Immature natural killer cell (primary cell): ENCODE data around the gene NSUN6. TPM values are rescaled to one million over a fixed set of nuclear protein-coding genes. Genes with fewer than 3 reads are reported as not detected.

ENCODE experiments used
- DNase-seq, 3 donors: peaks; one replicate each; pipeline ENCODE4 v3.0.0; 2022; ENCODE audit warnings: mixed read lengths in 1 of 3
- H3K27ac Mint-ChIP-seq, 6 donors: one replicate each; pipeline ENCODE4 v1.8.0; 2020; ENCODE audit warnings: mixed read lengths in 6 of 6, mild to moderate bottlenecking in 5 of 6, inconsistent platforms in 4 of 6, moderate library complexity in 3 of 6
- H3K27me3 Mint-ChIP-seq, 3 donors: one replicate each; pipeline ENCODE4 v1.8.0; 2020 to 2021; ENCODE audit warnings: low read depth in 3 of 3, mild to moderate bottlenecking in 3 of 3, mixed read lengths in 3 of 3, moderate library complexity in 3 of 3, inconsistent platforms in 1 of 3
- H3K36me3 Mint-ChIP-seq, 3 donors: one replicate each; pipeline ENCODE4 v1.8.0; 2020; ENCODE audit warnings: mixed read lengths in 3 of 3, inconsistent platforms in 2 of 3, mild to moderate bottlenecking in 2 of 3
- H3K4me1 Mint-ChIP-seq, 2 donors: one replicate each; pipeline ENCODE4 v1.8.0; 2020; ENCODE audit warnings: inconsistent platforms in 2 of 2, mild to moderate bottlenecking in 2 of 2, mixed read lengths in 2 of 2, moderate library complexity in 1 of 2
- H3K4me3 Mint-ChIP-seq, 5 donors: one replicate each; pipeline ENCODE4 v1.8.0; 2020; ENCODE audit warnings: mild to moderate bottlenecking in 5 of 5, mixed read lengths in 5 of 5, inconsistent platforms in 3 of 5, moderate library complexity in 3 of 5
- H3K9me3 Mint-ChIP-seq, 6 donors: one replicate each; pipeline ENCODE4 v1.8.0; 2020; ENCODE audit warnings: mild to moderate bottlenecking in 6 of 6, mixed read lengths in 6 of 6, inconsistent platforms in 4 of 6, moderate library complexity in 3 of 6
- polyA plus RNA-seq, 3 donors: library from polyadenylated mRNA; unstranded; fragments of 300-500 nt; fragmentation: Illumina TruSeq; gene quantifications; one replicate each; pipeline ENCODE4 v1.2.3, GENCODE V29; 2021

NSUN6 gene
- polyA plus RNA-seq, 3 donors from 2014 or later, result 3.5 to 15.8 (median 6.1) TPM

GRCh38 chr10:18554479-18554878 lies 96.9 kb downstream of the NSUN6 start:
- Mint-ChIP-seq H3K4me3 (no peak overlapping the region), H3K27me3 (no peaks in the 10 kb centered on the region), H3K9me3 (no peaks in the 10 kb centered on the region), H3K36me3 (peaks cover 0 to 20% (median 14%) of the 10 kb centered on the region in 3 donors), H3K4me1 (no peaks in the 10 kb centered on the region), H3K27ac (no peak overlapping the region)
- DNase-seq, result no peak

GRCh38 chr10:18551473-18551872 lies 99.9 kb downstream of the NSUN6 start:
- no peaks in the 10 kb centered on the region for H3K27me3 Mint-ChIP-seq
- no peaks in the 10 kb centered on the region for H3K4me1 Mint-ChIP-seq
- H3K36me3 Mint-ChIP-seq, result peaks cover 9 to 33% (median 31%) of the 10 kb centered on the region in 3 donors
- no peaks in the 10 kb centered on the region for H3K9me3 Mint-ChIP-seq
- DNase-seq, result no peak
- no peak overlapping the region for H3K27ac Mint-ChIP-seq
- no peak overlapping the region for H3K4me3 Mint-ChIP-seq

GRCh38 chr10:18549105-18549504 lies 102.3 kb downstream of the NSUN6 start:
- DNase-seq, result no peak
- peak overlapping the region in 1 of 6 donors; percentile 4 for H3K27ac Mint-ChIP-seq
- no peaks in the 10 kb centered on the region for H3K27me3 Mint-ChIP-seq
- H3K9me3 Mint-ChIP-seq, result no peaks in the 10 kb centered on the region
- peaks cover 19 to 45% (median 45%) of the 10 kb centered on the region in 3 donors for H3K36me3 Mint-ChIP-seq
- H3K4me1 Mint-ChIP-seq, result no peaks in the 10 kb centered on the region
- no peak overlapping the region for H3K4me3 Mint-ChIP-seq

GRCh38 chr10:18545621-18546305 lies 105.6 kb downstream of the NSUN6 start:
- H3K27ac Mint-ChIP-seq, result no peak overlapping the region
- DNase-seq, result no peak
- H3K9me3 Mint-ChIP-seq, result no peaks in the 10 kb centered on the region
- no peaks in the 10 kb centered on the region for H3K27me3 Mint-ChIP-seq
- H3K4me3 Mint-ChIP-seq, result no peak overlapping the region
- peaks cover 27 to 54% (median 48%) of the 10 kb centered on the region in 3 donors for H3K36me3 Mint-ChIP-seq
- no peaks in the 10 kb centered on the region for H3K4me1 Mint-ChIP-seq

- H3K4me3 Mint-ChIP-seq, result no peak overlapping the region
- no peaks in the 10 kb centered on the region for H3K9me3 Mint-ChIP-seq
- no peak overlapping the region for H3K27ac Mint-ChIP-seq
- DNase-seq, result no peak
- H3K36me3 Mint-ChIP-seq, result peaks cover 28 to 51% (median 46%) of the 10 kb centered on the region in 3 donors
- no peaks in the 10 kb centered on the region for H3K27me3 Mint-ChIP-seq
- no peaks in the 10 kb centered on the region for H3K4me1 Mint-ChIP-seq
These were observed 108.6 kb downstream of the NSUN6 start for GRCh38 chr10:18542832-18543231.

GRCh38 chr10:18540195-18540594 lies 111.2 kb downstream of the NSUN6 start:
- H3K4me1 Mint-ChIP-seq, result no peaks in the 10 kb centered on the region
- H3K9me3 Mint-ChIP-seq, result no peaks in the 10 kb centered on the region
- no peak overlapping the region for H3K4me3 Mint-ChIP-seq
- H3K27ac Mint-ChIP-seq, result no peak overlapping the region
- no peak for DNase-seq
- H3K36me3 Mint-ChIP-seq, result peaks cover 26 to 41% (median 38%) of the 10 kb centered on the region in 3 donors
- H3K27me3 Mint-ChIP-seq, result no peaks in the 10 kb centered on the region

GRCh38 chr10:18539335-18539734 lies 112.1 kb downstream of the NSUN6 start:
- no peak for DNase-seq
- H3K36me3 Mint-ChIP-seq, result peaks cover 25 to 41% (median 39%) of the 10 kb centered on the region in 3 donors
- no peaks in the 10 kb centered on the region for H3K9me3 Mint-ChIP-seq
- H3K4me1 Mint-ChIP-seq, result no peaks in the 10 kb centered on the region
- no peak overlapping the region for H3K27ac Mint-ChIP-seq
- no peaks in the 10 kb centered on the region for H3K27me3 Mint-ChIP-seq
- H3K4me3 Mint-ChIP-seq, result no peak overlapping the region

GRCh38 chr10:18533896-18534295 lies 117.5 kb downstream of the NSUN6 start:
- Mint-ChIP-seq H3K27ac (no peak overlapping the region), H3K4me1 (no peaks in the 10 kb centered on the region), H3K9me3 (no peaks in the 10 kb centered on the region), H3K4me3 (no peak overlapping the region), H3K27me3 (no peaks in the 10 kb centered on the region), H3K36me3 (peaks cover 12 to 42% (median 31%) of the 10 kb centered on the region in 3 donors)
- DNase-seq, result no peak

GRCh38 chr10:18532881-18533535 lies 118.4 kb downstream of the NSUN6 start:
- no peaks in the 10 kb centered on the region for H3K9me3 Mint-ChIP-seq
- H3K36me3 Mint-ChIP-seq, result peaks cover 12 to 42% (median 31%) of the 10 kb centered on the region in 3 donors
- no peak overlapping the region for H3K27ac Mint-ChIP-seq
- DNase-seq, result no peak
- H3K4me3 Mint-ChIP-seq, result no peak overlapping the region
- no peaks in the 10 kb centered on the region for H3K4me1 Mint-ChIP-seq
- H3K27me3 Mint-ChIP-seq, result no peaks in the 10 kb centered on the region

- Mint-ChIP-seq H3K9me3 (no peaks in the 10 kb centered on the region), H3K36me3 (peaks cover 7 to 30% (median 23%) of the 10 kb centered on the region in 3 donors), H3K27ac (no peak overlapping the region), H3K4me1 (no peaks in the 10 kb centered on the region), H3K27me3 (peaks cover 0 to 2% (median 0%) of the 10 kb centered on the region in 3 donors), H3K4me3 (no peak overlapping the region)
- no peak for DNase-seq
These were observed 123.1 kb downstream of the NSUN6 start for GRCh38 chr10:18528292-18528691.

- H3K27ac Mint-ChIP-seq, result no peak overlapping the region
- DNase-seq, result no peak
- no peaks in the 10 kb centered on the region for H3K9me3 Mint-ChIP-seq
- peaks cover 7 to 25% (median 23%) of the 10 kb centered on the region in 3 donors for H3K36me3 Mint-ChIP-seq
- peaks cover 0 to 2% (median 0%) of the 10 kb centered on the region in 3 donors for H3K27me3 Mint-ChIP-seq
- H3K4me1 Mint-ChIP-seq, result no peaks in the 10 kb centered on the region
- no peak overlapping the region for H3K4me3 Mint-ChIP-seq
These were observed 123.7 kb downstream of the NSUN6 start for GRCh38 chr10:18527687-18528086.

GRCh38 chr10:18523858-18524257 lies 127.5 kb downstream of the NSUN6 start:
- DNase-seq, result no peak
- H3K4me1 Mint-ChIP-seq, result no peaks in the 10 kb centered on the region
- peaks cover 0 to 6% (median 4%) of the 10 kb centered on the region in 3 donors for H3K27me3 Mint-ChIP-seq
- no peak overlapping the region for H3K4me3 Mint-ChIP-seq
- peaks cover 0 to 4% (median 0%) of the 10 kb centered on the region in 6 donors for H3K9me3 Mint-ChIP-seq
- no peak overlapping the region for H3K27ac Mint-ChIP-seq
- peaks cover 0 to 8% (median 3%) of the 10 kb centered on the region in 3 donors for H3K36me3 Mint-ChIP-seq

- H3K9me3 Mint-ChIP-seq, result peaks cover 0 to 4% (median 0%) of the 10 kb centered on the region in 6 donors
- H3K27ac Mint-ChIP-seq, result no peak overlapping the region
- no peaks in the 10 kb centered on the region for H3K4me1 Mint-ChIP-seq
- peaks cover 0 to 8% (median 3%) of the 10 kb centered on the region in 3 donors for H3K36me3 Mint-ChIP-seq
- no peak overlapping the region for H3K4me3 Mint-ChIP-seq
- no peak for DNase-seq
- H3K27me3 Mint-ChIP-seq, result peaks cover 0 to 6% (median 4%) of the 10 kb centered on the region in 3 donors
These were observed 128.4 kb downstream of the NSUN6 start for GRCh38 chr10:18523025-18523424.

- Mint-ChIP-seq H3K4me3 (no peak overlapping the region), H3K27me3 (peaks cover 0 to 4% (median 4%) of the 10 kb centered on the region in 3 donors), H3K9me3 (peaks cover 0 to 8% (median 4%) of the 10 kb centered on the region in 6 donors), H3K27ac (no peak overlapping the region), H3K4me1 (no peaks in the 10 kb centered on the region), H3K36me3 (peaks cover 3 to 19% (median 14%) of the 10 kb centered on the region in 3 donors)
- DNase-seq, result no peak
These were observed 134.5 kb downstream of the NSUN6 start for GRCh38 chr10:18516851-18517250.
